Choroid plexus epithelial cell (primary cell): ENCODE results near the gene FBXO10.
A peak's percentile ranks its signal among the peaks of the same experiment; 100 is the strongest.
"Not testable (repeated sequence)": the region's sequence is repeated elsewhere in the genome, so short reads cannot be mapped to it uniquely, and the experiment has no call there.

Source experiments
- DNase-seq: peaks from one replicate; pipeline ENCODE4 v3.0.0-alpha.2; 2010; ENCODE audit warnings: low read depth
- H3K4me3 ChIP-seq: 2 replicates; pipeline ENCODE4 v1.5.1; 2011; ENCODE audit warnings: low read depth, mild to moderate bottlenecking, control low read depth, low read length, moderate library complexity
- CTCF ChIP-seq: conservative IDR thresholded peaks from 2 replicates; pipeline ENCODE4 v1.5.1; 2011; ENCODE audit warnings: low read depth, mild to moderate bottlenecking, control low read depth, inconsistent platforms, low read length, moderate library complexity

FBXO10 gene

GRCh38 chr9:37468620-37469019 is 107.6 kb downstream of the FBXO10 start:
- H3K4me3 ChIP-seq: no peak overlapping the region
- DNase-seq: no peak
- no peak for TF ChIP-seq CTCF

DNA sequence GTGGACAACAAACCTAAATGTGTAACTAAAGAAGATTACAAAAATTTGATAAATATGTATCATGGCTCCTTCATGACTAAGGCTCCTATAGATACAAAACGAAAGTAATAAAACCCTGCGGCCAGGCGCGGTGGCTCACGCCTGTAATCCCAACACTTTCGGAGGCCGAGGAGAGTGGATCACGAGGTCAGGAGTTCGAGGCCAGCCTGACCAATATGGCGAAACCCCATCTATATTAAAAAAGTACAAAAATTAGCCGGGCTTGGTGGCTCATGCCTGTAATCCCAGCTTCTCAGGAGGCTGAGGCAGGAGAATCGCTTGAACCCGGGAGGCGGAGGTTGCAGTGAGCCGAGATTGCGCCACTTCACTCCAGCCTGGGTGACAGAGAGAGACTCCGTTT is 108.7 kb downstream of the FBXO10 start:
- DNase-seq, H3K4me3 ChIP-seq: not testable (repeated sequence)

- peak overlapping the region; percentile 66 for H3K4me3 ChIP-seq
- TF ChIP-seq CTCF: no peak
- DNase-seq: peak; percentile 93
Measured at GRCh38 chr9:37466037-37466709, 110.0 kb downstream of the FBXO10 start.

GRCh38 chr9:37465249-37466036 is 110.7 kb downstream of the FBXO10 start, which contains the start of gene ZBTB5:
Gene ZBTB5, minus strand, starts transcription at chr9:37465450. Its CDS starts 22,899 bp downstream, at chr9:37442551.
- peak within 1 kb of the TSS; percentile 95 for H3K4me3 ChIP-seq
- TF ChIP-seq CTCF: no peak
- DNase-seq: peak; percentile 100

DNA sequence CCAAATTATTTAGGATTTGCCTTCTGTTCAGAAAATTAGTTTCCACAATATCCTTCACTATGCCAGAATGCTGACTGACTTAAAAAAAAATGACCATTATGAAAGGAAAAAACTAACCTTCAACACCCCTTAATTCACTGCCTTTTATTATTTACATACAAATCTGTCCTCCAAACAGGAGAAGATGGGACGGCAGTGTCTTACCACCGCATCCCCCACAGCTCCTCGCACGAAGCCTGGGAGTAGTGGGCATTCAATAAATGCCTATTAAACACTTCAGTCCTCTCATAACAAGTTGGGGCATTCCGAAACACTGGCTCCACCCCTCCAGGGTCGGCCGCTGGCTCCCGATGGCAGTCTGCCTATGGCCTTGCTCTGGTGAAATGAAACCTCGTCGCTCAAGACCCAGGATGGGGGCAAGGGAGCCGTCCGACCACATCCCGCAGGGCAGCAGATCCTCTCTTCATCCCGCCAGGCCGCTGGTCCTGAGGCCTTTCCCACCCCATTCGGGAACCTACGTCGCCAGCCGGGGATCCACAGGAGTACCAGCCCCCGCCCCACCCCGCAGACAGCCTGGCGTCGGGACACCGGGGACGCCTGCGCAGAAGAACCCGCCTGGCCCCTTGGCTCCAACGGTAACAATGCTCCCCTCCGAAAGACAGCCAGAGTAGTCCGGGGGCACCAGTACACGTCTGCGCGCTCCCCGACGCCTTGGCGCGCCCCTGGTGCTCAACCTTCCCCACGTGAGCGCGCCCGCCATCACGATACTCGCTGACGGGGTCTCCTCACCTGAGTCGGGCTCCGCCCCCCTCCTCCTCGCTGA is 111.5 kb downstream of the FBXO10 start:
- H3K4me3 ChIP-seq: peak overlapping the region; percentile 95
- DNase-seq: peak; percentile 69
- no peak for TF ChIP-seq CTCF

DNA sequence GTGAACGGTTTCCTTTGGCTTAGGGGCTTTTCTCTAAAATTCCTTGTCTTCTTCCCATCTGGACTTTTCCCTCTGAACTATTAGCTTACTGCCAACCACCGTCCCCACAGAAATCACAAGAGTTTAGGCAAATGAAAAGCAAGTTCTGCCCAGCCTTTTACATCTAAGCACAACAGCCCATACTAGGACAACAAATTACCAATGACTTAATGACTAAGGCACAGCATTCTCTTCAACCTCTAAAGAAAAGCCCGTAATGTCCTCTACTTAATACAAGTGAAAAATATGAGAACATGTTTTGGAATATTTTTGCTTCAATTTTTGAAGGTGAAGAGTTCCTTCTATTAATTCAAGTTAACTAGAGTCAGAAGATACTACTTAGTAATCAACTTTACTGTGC is 112.2 kb downstream of the FBXO10 start:
- DNase-seq: no peak
- peak overlapping the region; percentile 95 for H3K4me3 ChIP-seq
- TF ChIP-seq CTCF: no peak
